ENCODE data around the gene CKMT1B.
"Not testable (repeated sequence)": the region's sequence is repeated elsewhere in the genome, so short reads cannot be mapped to it uniquely, and the experiment has no call there.

CKMT1B gene

DNA sequence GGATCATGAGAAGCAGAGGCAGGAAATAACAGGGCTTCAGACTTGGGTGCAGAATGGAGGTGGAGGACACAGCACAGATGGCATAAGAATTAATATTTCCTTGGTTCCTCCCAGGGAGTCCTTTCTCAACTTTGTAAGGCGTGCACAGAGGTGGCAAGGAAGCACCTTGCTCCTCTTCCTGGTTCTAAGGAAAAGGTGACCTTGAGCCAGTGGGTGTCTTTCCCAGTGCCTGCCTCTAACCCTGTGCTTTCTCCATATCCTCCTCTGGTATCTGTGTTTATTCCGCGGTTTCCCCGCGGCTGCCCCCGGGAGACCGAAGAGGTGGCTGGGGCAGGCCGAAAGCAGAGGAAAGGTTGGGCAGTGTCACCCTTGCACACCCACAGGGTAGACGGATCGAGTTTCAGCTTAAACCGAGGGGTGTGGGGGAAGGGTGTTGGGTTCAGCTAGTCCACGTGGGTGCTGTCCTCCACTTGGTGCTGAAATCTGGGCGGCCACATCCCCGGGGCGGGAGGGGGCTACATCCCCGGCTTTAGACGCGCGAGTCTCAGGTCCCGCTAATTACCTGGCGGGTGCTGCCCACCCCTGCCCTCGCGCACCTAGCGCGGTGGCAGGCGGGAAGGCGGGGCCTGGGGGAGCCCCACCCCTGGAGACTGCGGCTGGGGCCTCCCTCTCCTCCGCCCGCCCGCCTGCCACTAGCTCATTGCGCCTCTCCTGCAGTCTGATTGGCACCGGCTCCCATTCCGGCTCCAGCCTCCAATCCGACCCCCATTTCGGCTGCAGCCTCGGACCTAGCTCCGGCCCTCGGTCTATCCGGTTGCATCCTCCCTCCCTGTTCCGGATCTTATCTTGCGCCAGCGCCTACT, at the start of gene CKMT1B:
CKMT1B (plus strand) TSS at position 700 of the 863 bp plus-strand sequence. CDS start 192 bp downstream, outside the sequence.
- H3K36me3 ChIP-seq (ENCODE audit: control insufficient read depth, insufficient read depth, low read length); H3K4me1 ChIP-seq (ENCODE audit: control insufficient read depth, insufficient read depth, low read length); H3K9ac ChIP-seq (ENCODE audit: low read depth, low read length); H3K9me3 ChIP-seq (ENCODE audit: control insufficient read depth, insufficient read depth, low read length); H3K27me3 ChIP-seq (ENCODE audit: control insufficient read depth, insufficient read depth, low read length); H3K4me3 ChIP-seq (ENCODE audit: low read depth, low read length): not testable (repeated sequence)

- Histone ChIP-seq H3K9me3 (ENCODE audit: control insufficient read depth, insufficient read depth, low read length) (no peaks in the 10 kb centered on the region), H3K36me3 (ENCODE audit: control insufficient read depth, insufficient read depth, low read length) (no peaks in the 10 kb centered on the region), H3K4me3 (ENCODE audit: low read depth, low read length) (no peak overlapping the region), H3K27me3 (ENCODE audit: control insufficient read depth, insufficient read depth, low read length) (no peaks in the 10 kb centered on the region), H3K4me1 (ENCODE audit: control insufficient read depth, insufficient read depth, low read length) (no peaks in the 10 kb centered on the region), H3K9ac (ENCODE audit: low read depth, low read length) (no peak overlapping the region)
Observed at GRCh38 chr15:43544266-43544665, 49.6 kb upstream of the CKMT1B start.

- no peaks in the 10 kb centered on the region for H3K27me3 ChIP-seq (ENCODE audit: control insufficient read depth, insufficient read depth, low read length)
Observed at GRCh38 chr15:43545426-43545825, 48.4 kb upstream of the CKMT1B start.

GRCh38 chr15:43547539-43547938, 46.3 kb upstream of the CKMT1B start:
- no peaks in the 10 kb centered on the region for H3K4me1 ChIP-seq (ENCODE audit: control insufficient read depth, insufficient read depth, low read length)
- H3K36me3 ChIP-seq (ENCODE audit: control insufficient read depth, insufficient read depth, low read length): no peaks in the 10 kb centered on the region
- no peaks in the 10 kb centered on the region for H3K9me3 ChIP-seq (ENCODE audit: control insufficient read depth, insufficient read depth, low read length)
- no peak overlapping the region for H3K4me3 ChIP-seq (ENCODE audit: low read depth, low read length)
- no peaks in the 10 kb centered on the region for H3K27me3 ChIP-seq (ENCODE audit: control insufficient read depth, insufficient read depth, low read length)
- no peak overlapping the region for H3K9ac ChIP-seq (ENCODE audit: low read depth, low read length)

More at GRCh38 chr15:43545426-43545825, 48.4 kb upstream of the CKMT1B start:
- no peaks in the 10 kb centered on the region for H3K36me3 ChIP-seq (ENCODE audit: control insufficient read depth, insufficient read depth, low read length)
- no peaks in the 10 kb centered on the region for H3K9me3 ChIP-seq (ENCODE audit: control insufficient read depth, insufficient read depth, low read length)
- H3K9ac ChIP-seq (ENCODE audit: low read depth, low read length): no peak overlapping the region
- H3K4me1 ChIP-seq (ENCODE audit: control insufficient read depth, insufficient read depth, low read length): no peaks in the 10 kb centered on the region
- no peak overlapping the region for H3K4me3 ChIP-seq (ENCODE audit: low read depth, low read length)

GRCh38 chr15:43550527-43551363, 43.1 kb upstream of the CKMT1B start:
- Histone ChIP-seq H3K27me3 (ENCODE audit: control insufficient read depth, insufficient read depth, low read length) (no peaks in the 10 kb centered on the region), H3K9me3 (ENCODE audit: control insufficient read depth, insufficient read depth, low read length) (no peaks in the 10 kb centered on the region), H3K36me3 (ENCODE audit: control insufficient read depth, insufficient read depth, low read length) (no peaks in the 10 kb centered on the region), H3K4me1 (ENCODE audit: control insufficient read depth, insufficient read depth, low read length) (no peaks in the 10 kb centered on the region), H3K4me3 (ENCODE audit: low read depth, low read length) (no peak overlapping the region), H3K9ac (ENCODE audit: low read depth, low read length) (no peak overlapping the region)

GRCh38 chr15:43552256-43552655, 41.6 kb upstream of the CKMT1B start:
- Histone ChIP-seq H3K9me3 (ENCODE audit: control insufficient read depth, insufficient read depth, low read length) (no peaks in the 10 kb centered on the region), H3K9ac (ENCODE audit: low read depth, low read length) (no peak overlapping the region), H3K36me3 (ENCODE audit: control insufficient read depth, insufficient read depth, low read length) (no peaks in the 10 kb centered on the region), H3K4me1 (ENCODE audit: control insufficient read depth, insufficient read depth, low read length) (no peaks in the 10 kb centered on the region), H3K27me3 (ENCODE audit: control insufficient read depth, insufficient read depth, low read length) (no peaks in the 10 kb centered on the region), H3K4me3 (ENCODE audit: low read depth, low read length) (no peak overlapping the region)

GRCh38 chr15:43552986-43553385, 40.8 kb upstream of the CKMT1B start:
- no peaks in the 10 kb centered on the region for H3K4me1 ChIP-seq (ENCODE audit: control insufficient read depth, insufficient read depth, low read length)
- H3K27me3 ChIP-seq (ENCODE audit: control insufficient read depth, insufficient read depth, low read length): no peaks in the 10 kb centered on the region
- no peaks in the 10 kb centered on the region for H3K9me3 ChIP-seq (ENCODE audit: control insufficient read depth, insufficient read depth, low read length)
- no peak overlapping the region for H3K4me3 ChIP-seq (ENCODE audit: low read depth, low read length)
- H3K9ac ChIP-seq (ENCODE audit: low read depth, low read length): no peak overlapping the region
- no peaks in the 10 kb centered on the region for H3K36me3 ChIP-seq (ENCODE audit: control insufficient read depth, insufficient read depth, low read length)

DNA sequence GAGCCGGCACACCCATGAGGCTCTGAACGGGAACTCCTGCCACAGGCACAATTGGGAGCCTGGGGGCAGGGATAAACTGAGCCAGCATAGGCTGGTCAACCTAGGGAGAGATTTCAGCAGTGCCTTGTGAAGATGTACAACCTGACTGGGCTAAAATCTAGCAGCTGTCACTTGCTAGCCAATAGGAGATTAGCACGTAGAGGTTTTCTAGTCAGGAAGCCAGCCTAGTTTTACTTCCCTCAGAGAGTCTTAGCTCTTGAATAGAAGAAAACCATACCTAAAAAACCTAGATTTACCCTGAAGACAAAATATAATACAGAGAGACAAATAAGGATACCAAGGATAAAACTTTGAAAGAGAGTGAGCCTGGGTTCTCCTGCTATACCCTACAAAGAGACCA, 31.1 kb upstream of the CKMT1B start:
- H3K9me3 ChIP-seq (ENCODE audit: control insufficient read depth, insufficient read depth, low read length); H3K27me3 ChIP-seq (ENCODE audit: control insufficient read depth, insufficient read depth, low read length); H3K4me1 ChIP-seq (ENCODE audit: control insufficient read depth, insufficient read depth, low read length); H3K36me3 ChIP-seq (ENCODE audit: control insufficient read depth, insufficient read depth, low read length); H3K4me3 ChIP-seq (ENCODE audit: low read depth, low read length); H3K9ac ChIP-seq (ENCODE audit: low read depth, low read length): not testable (repeated sequence)

- not testable (repeated sequence) for H3K27me3 ChIP-seq (ENCODE audit: control insufficient read depth, insufficient read depth, low read length); H3K4me3 ChIP-seq (ENCODE audit: low read depth, low read length); H3K9me3 ChIP-seq (ENCODE audit: control insufficient read depth, insufficient read depth, low read length); H3K4me1 ChIP-seq (ENCODE audit: control insufficient read depth, insufficient read depth, low read length); H3K36me3 ChIP-seq (ENCODE audit: control insufficient read depth, insufficient read depth, low read length); H3K9ac ChIP-seq (ENCODE audit: low read depth, low read length)
Observed at GRCh38 chr15:43563793-43564192, 30.0 kb upstream of the CKMT1B start.

DNA sequence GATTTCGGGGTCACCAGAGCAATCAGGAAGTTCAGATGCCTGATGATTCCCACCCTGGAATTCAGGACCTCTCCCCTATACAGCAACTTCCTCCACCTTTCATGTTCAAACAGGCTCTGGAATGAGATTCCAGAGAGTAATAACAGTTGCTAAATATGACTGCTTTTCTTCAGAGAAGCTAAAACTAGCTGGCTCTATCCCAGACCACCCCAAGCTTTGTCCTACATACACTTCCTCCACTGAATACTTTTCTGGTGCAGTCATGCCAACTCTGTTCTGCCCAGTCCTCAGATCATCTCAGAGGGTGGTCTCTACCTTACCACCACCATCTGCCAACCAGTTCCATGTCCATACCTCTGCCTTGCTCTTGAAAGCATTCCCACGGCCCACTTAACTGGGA, 27.2 kb upstream of the CKMT1B start:
- H3K27me3 ChIP-seq (ENCODE audit: control insufficient read depth, insufficient read depth, low read length); H3K9ac ChIP-seq (ENCODE audit: low read depth, low read length); H3K36me3 ChIP-seq (ENCODE audit: control insufficient read depth, insufficient read depth, low read length); H3K4me3 ChIP-seq (ENCODE audit: low read depth, low read length); H3K4me1 ChIP-seq (ENCODE audit: control insufficient read depth, insufficient read depth, low read length); H3K9me3 ChIP-seq (ENCODE audit: control insufficient read depth, insufficient read depth, low read length): not testable (repeated sequence)

DNA sequence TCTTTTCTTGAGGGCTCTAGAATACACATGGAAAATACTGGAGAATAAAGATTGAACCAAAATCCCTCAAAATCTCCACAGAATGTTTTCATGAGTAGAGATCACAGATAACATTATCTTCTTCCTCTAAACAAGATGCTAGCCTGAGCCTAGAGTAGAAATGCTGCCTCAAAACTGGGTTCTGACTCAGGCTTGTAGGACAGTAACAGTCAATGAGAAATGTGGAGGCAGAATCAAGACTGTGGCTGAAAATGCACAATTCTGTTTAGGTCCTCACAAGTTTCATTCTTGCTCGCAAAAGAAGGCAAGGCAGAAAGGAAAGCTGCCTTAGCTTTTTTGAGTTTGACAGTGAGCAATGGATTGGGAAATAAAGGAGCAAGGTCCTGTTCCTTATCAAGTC, 19.2 kb upstream of the CKMT1B start:
- not testable (repeated sequence) for H3K27me3 ChIP-seq (ENCODE audit: control insufficient read depth, insufficient read depth, low read length); H3K9me3 ChIP-seq (ENCODE audit: control insufficient read depth, insufficient read depth, low read length); H3K36me3 ChIP-seq (ENCODE audit: control insufficient read depth, insufficient read depth, low read length); H3K4me3 ChIP-seq (ENCODE audit: low read depth, low read length); H3K9ac ChIP-seq (ENCODE audit: low read depth, low read length); H3K4me1 ChIP-seq (ENCODE audit: control insufficient read depth, insufficient read depth, low read length)
